Mammary epithelial cell (primary cell): ENCODE data around the gene ST6GALNAC2.

Experiments used
- EZH2 ChIP-seq: IDR thresholded peaks from 2 replicates; pipeline ENCODE4 v1.6.1; 2012; ENCODE audit warnings: low read length, inconsistent platforms, borderline replicate concordance
- TF ChIP-seq, protein P1 (sequence below), 2 donors: IDR thresholded peaks in 1 of 2; conservative IDR thresholded peaks in 1 of 2; 2 replicates each; pipeline ENCODE4 v1.5.1; 2011 to 2012; ENCODE audit warnings: inconsistent platforms in 2 of 2, low read length in 2 of 2, mild to moderate bottlenecking in 2 of 2, control low read depth in 1 of 2, low read depth in 1 of 2; ENCODE audit not compliant: insufficient read depth in 1 of 2; ENCODE audit errors: extremely low read depth in 1 of 2

- TF ChIP-seq, protein P1, sequence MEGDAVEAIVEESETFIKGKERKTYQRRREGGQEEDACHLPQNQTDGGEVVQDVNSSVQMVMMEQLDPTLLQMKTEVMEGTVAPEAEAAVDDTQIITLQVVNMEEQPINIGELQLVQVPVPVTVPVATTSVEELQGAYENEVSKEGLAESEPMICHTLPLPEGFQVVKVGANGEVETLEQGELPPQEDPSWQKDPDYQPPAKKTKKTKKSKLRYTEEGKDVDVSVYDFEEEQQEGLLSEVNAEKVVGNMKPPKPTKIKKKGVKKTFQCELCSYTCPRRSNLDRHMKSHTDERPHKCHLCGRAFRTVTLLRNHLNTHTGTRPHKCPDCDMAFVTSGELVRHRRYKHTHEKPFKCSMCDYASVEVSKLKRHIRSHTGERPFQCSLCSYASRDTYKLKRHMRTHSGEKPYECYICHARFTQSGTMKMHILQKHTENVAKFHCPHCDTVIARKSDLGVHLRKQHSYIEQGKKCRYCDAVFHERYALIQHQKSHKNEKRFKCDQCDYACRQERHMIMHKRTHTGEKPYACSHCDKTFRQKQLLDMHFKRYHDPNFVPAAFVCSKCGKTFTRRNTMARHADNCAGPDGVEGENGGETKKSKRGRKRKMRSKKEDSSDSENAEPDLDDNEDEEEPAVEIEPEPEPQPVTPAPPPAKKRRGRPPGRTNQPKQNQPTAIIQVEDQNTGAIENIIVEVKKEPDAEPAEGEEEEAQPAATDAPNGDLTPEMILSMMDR (conservative IDR thresholded peaks at IDR 0.05 in 1 of 2, IDR thresholded peaks at IDR 0.05 in 1 of 2; ENCODE audit: extremely low read depth in 1 of 2, insufficient read depth in 1 of 2, low read depth in 1 of 2, low read length in 2 of 2), result no peak
- no peak for TF ChIP-seq EZH2
These were observed 24.3 kb downstream of the ST6GALNAC2 start for GRCh38 chr17:76561332-76561731.
